Prostate gland (tissue), 2 donors: ENCODE measurements around the gene WHRN. TPM values are rescaled to one million over a fixed set of nuclear protein-coding genes. Genes with fewer than 3 reads are reported as not detected.

ENCODE experiments used
- DNase-seq: peaks from one replicate; pipeline ENCODE4 v3.0.0-alpha.2; 2019; ENCODE audit warnings: low spot score
- H3K27ac ChIP-seq, 2 donors: fragments of 200-600 bp; sonication (generic); 2 replicates each; pipeline ENCODE4 v1.5.1; 2017 to 2019
- H3K27me3 ChIP-seq: fragments of 200-600 bp; sonication (generic); replicated peaks from 2 replicates; pipeline ENCODE4 v1.5.1; 2019; ENCODE audit not compliant: insufficient read depth
- H3K36me3 ChIP-seq, 2 donors: fragments of 200-600 bp; sonication (generic); 1 replicate in 1 of 2; 2 replicates in 1 of 2; pipeline versions ENCODE4 v1.5.1 to v1.8.1; 2017 to 2019
- H3K4me1 ChIP-seq: fragments of 200-600 bp; sonication (generic); replicated peaks from 2 replicates; pipeline ENCODE4 v1.5.1; 2019
- H3K4me3 ChIP-seq, 2 donors: fragments of 200-600 bp; sonication (generic); 2 replicates each; pipeline ENCODE4 v1.5.1; 2017 to 2019
- H3K9me3 ChIP-seq: fragments of 200-600 bp; sonication (generic); 2 replicates; pipeline ENCODE4 v1.5.1; 2017
- POLR2A ChIP-seq: fragments of 450-650 bp; IDR thresholded peaks from one replicate; pipeline ENCODE4 v1.6.1; 2016; ENCODE audit warnings: antibody characterized with exemption, mild to moderate bottlenecking
- POLR2AphosphoS5 ChIP-seq: sonication (generic); formaldehyde crosslinking; IDR thresholded peaks from one replicate; pipeline ENCODE4 v1.6.1; 2017; ENCODE audit warnings: antibody characterized with exemption
- WGBS: methylation state at CpG from one replicate; pipeline ENCODE4 v1.1.5; 2018; 5-methylcytosine and 5-hydroxymethylcytosine counted together
- intact Hi-C: fragments of 100-400 bp; cut with DNase I; formaldehyde crosslinking; loops from one replicate; pipeline ENCODE4 v1.14.2; 2022
- total RNA-seq, 2 donors: library from RNA; depleted of rRNA; stranded (reverse); fragments of >200 nt; gene quantifications; one replicate each; pipeline ENCODE4 v1.1.0, GENCODE V29; 2016
- TF ChIP-seq, protein P1 (sequence below), 4 experiments: fragments of 200-600 bp in 2 of 4; fragments of 450-650 bp in 2 of 4; sonication (generic) in 2 of 4; IDR thresholded peaks; 1 replicate in 3 of 4; 2 replicates in 1 of 4; pipeline ENCODE4 v1.5.1; 2016 to 2019; ENCODE audit warnings: antibody characterized with exemption in 4 of 4, mild to moderate bottlenecking in 2 of 4, moderate library complexity in 2 of 4

WHRN gene
- total RNA-seq, 2 donors from 2014 or later = 13.8 to 102 TPM

DNA sequence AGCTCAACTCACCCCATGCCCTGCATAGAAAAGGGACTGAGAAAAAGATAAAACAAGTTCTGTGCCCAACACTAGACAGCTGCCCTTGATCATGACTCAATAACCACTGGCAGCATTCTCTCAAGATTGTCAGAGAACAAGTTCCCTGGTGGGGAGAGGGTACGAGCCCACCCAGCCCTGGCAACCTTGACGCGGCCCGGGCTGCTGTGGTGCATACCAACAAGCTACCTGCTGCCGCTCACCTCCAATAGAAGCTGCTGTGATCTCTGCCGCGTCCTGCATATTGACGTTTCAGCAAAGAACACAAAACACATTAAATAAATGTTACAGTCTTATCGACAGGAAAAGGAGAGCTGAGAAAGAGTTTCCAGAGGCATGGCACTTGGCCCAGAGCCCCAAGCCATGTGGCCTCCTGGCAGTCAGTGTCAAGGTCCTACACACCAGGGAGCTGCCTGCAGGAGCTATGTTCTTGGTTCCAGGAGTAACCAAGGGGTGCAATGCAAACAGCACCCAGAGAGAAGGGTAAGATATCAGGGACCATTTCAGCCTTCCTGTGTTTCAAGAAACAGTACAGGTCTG lies 28.3 kb downstream of the WHRN start:
- intact Hi-C loops = no loop called here
- no peaks in the 10 kb centered on the region for H3K9me3 ChIP-seq
- TF ChIP-seq, protein P1, sequence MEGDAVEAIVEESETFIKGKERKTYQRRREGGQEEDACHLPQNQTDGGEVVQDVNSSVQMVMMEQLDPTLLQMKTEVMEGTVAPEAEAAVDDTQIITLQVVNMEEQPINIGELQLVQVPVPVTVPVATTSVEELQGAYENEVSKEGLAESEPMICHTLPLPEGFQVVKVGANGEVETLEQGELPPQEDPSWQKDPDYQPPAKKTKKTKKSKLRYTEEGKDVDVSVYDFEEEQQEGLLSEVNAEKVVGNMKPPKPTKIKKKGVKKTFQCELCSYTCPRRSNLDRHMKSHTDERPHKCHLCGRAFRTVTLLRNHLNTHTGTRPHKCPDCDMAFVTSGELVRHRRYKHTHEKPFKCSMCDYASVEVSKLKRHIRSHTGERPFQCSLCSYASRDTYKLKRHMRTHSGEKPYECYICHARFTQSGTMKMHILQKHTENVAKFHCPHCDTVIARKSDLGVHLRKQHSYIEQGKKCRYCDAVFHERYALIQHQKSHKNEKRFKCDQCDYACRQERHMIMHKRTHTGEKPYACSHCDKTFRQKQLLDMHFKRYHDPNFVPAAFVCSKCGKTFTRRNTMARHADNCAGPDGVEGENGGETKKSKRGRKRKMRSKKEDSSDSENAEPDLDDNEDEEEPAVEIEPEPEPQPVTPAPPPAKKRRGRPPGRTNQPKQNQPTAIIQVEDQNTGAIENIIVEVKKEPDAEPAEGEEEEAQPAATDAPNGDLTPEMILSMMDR (IDR thresholded peaks at IDR 0.05) = no peak
- TF ChIP-seq POLR2A (no peak), POLR2AphosphoS5 (no peak)
- no peak overlapping the region for H3K27ac ChIP-seq
- no peaks in the 10 kb centered on the region for H3K36me3 ChIP-seq
- H3K4me3 ChIP-seq = no peak overlapping the region
- no peaks in the 10 kb centered on the region for H3K27me3 ChIP-seq
- no peak for DNase-seq
- no peaks in the 10 kb centered on the region for H3K4me1 ChIP-seq
- WGBS = 87% methylated on average over 9 of the region's 9 CpGs

DNA sequence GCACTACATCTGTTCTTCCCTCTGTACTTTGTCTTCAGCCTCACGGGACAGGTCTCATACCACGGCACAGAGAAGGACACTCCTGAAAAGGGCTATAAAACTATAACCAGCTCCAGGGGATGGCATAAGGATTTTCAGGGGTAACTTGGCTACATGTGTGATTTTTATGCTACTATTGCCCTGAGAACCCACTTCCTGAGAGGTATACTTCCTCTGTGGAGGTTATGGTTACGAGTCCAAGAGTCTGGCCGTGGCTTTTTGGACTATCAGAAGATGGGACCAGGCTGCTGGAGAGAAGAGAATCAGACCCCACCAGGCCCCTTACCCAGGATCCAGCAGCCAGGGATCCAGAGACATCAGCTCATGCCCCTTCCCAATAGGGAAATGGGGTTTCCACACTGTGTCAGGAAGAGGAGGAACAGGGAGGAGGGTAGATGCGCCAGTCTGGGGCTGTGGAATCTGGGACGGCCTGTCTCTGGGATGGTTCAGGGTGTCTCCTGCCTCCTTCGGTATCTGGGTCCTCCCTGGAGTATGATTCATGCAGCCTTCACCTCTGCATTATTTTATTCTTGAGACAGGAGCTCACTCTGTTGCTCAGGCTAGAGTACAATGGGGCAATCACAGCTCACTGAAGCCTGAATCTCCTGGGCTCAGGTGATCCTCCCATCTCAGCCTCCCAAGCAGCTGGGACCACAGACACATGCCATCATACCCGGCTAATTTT lies 29.7 kb downstream of the WHRN start:
- Histone ChIP-seq H3K4me1 (no peaks in the 10 kb centered on the region), H3K27me3 (no peaks in the 10 kb centered on the region), H3K27ac (no peak overlapping the region), H3K36me3 (no peaks in the 10 kb centered on the region), H3K4me3 (no peak overlapping the region), H3K9me3 (no peaks in the 10 kb centered on the region)
- TF ChIP-seq, protein P1 (IDR thresholded peaks at IDR 0.05) = no peak
- TF ChIP-seq POLR2AphosphoS5 = no peak
- no peak for TF ChIP-seq POLR2A
- no peak for DNase-seq
- intact Hi-C loops = no loop called here
- 73% methylated on average over 8 of the region's 8 CpGs for WGBS

DNA sequence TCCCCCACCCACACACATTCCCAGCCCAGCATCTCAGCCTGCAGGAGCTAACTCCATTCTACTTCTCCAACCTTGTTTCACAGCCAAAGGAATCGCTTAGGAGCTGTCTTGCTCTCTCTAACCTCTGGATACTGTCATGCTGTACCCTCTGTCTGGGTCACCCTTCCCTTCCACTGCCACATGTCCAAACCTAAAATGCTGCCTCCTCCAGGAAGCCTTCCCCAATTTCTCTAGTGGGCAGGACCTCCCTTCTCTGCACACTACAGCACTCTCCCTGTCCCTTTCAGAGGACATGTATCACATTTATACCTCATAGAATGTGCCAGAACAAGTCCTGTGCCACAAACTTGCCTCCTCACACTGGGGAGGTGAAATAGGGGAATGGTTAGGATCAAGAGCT lies 30.8 kb downstream of the WHRN start:
- Histone ChIP-seq H3K4me1 (no peaks in the 10 kb centered on the region), H3K27ac (no peak overlapping the region), H3K27me3 (no peaks in the 10 kb centered on the region), H3K4me3 (no peak overlapping the region), H3K36me3 (no peaks in the 10 kb centered on the region), H3K9me3 (no peaks in the 10 kb centered on the region)
- intact Hi-C loops = no loop called here
- 94% methylated on average over 1 of the region's 1 CpG for WGBS
- TF ChIP-seq POLR2A = no peak
- TF ChIP-seq POLR2AphosphoS5 = no peak
- TF ChIP-seq, protein P1 (IDR thresholded peaks at IDR 0.05) = no peak
- DNase-seq = no peak

DNA sequence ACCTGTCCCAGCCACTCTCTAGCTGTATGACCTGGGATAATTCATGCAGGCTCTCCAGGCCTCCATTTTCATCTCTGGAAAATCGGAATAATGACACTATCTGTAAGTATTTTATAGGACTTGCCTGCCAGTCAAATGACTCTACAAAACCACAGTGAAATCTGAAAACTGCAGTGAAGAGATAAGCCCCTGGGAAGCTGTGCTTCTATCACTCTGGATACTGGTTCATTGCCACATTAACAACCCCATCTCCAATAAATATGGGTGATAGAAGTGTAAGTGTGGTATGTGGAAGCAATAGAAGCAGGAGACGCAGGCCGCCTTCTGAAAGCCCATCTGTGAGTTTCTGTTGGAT lies 31.8 kb downstream of the WHRN start:
- 79% methylated on average over 3 of the region's 3 CpGs for WGBS
- no peaks in the 10 kb centered on the region for H3K27me3 ChIP-seq
- no peaks in the 10 kb centered on the region for H3K36me3 ChIP-seq
- TF ChIP-seq, protein P1 (IDR thresholded peaks at IDR 0.05) = no peak
- TF ChIP-seq POLR2AphosphoS5 (no peak), POLR2A (no peak)
- no peak overlapping the region for H3K27ac ChIP-seq
- intact Hi-C loops = no loop called here
- DNase-seq = no peak
- no peaks in the 10 kb centered on the region for H3K4me1 ChIP-seq
- no peak overlapping the region for H3K4me3 ChIP-seq
- H3K9me3 ChIP-seq = no peaks in the 10 kb centered on the region
